Measurements from ENCODE around the gene IL10RB. TPM values are rescaled to one million over a fixed set of nuclear protein-coding genes. Genes with fewer than 3 reads are reported as not detected.
A peak's percentile ranks its signal among the peaks of the same experiment; 100 is the strongest.
"Not testable (repeated sequence)": the region's sequence is repeated elsewhere in the genome, so short reads cannot be mapped to it uniquely, and the experiment has no call there.

The IL10RB gene
- total and polyA plus RNA-seq, 2 of the 13 experiments (the other 11 are each of a cell fraction or from before 2014, with no cell fraction given), result 17.4 to 18.2 TPM

DNA sequence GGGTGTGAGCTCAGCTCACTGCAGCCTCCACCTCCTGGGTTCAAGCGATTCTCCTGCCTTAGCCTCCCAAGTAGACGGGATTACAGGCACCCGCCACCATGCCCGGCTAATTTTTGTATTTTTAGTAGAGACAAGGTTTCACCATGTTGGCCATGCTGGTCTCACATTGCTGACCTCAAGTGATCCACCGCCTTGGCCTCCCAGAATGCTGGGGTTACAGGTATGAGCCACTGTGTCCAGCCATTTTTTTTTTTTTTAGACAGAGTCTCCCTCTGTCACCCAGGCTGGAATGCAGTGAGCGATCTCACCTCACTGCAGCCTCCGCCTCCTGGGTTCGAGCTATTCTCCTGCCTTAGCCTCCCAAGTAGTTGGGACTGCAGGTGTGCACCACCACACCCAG lies 23.3 kb upstream of the IL10RB start:
- H3K4me2 ChIP-seq (ENCODE audit: low read depth, low read length); H2AFZ ChIP-seq (ENCODE audit: low read length); CTCF ChIA-PET (ENCODE audit: low intra/inter-chr PET ratio, low total read pairs); H3K79me2 ChIP-seq (ENCODE audit: insufficient read depth, low read length); H3K9me3 ChIP-seq (ENCODE audit: low read length); in situ Hi-C loops (cut with HindIII; ENCODE audit: extremely low pct_ligation_motif_present, low pct_unique_long_range_greater_than_20kb); ATAC-seq; H3K27me3 ChIP-seq (ENCODE audit: control insufficient read depth in 1 of 2, insufficient read depth in 2 of 2, low read length in 2 of 2); H3K9ac ChIP-seq (ENCODE audit: insufficient read depth, low read depth, low read length); H3K27ac ChIP-seq (ENCODE audit: extremely low read length, insufficient read depth, low read length); intact Hi-C loops (cut with micrococcal nuclease; ENCODE audit: unreplicated experiment); H3K4me3 ChIP-seq (replicated peaks in 1 of 3; ENCODE audit: insufficient read depth in 1 of 3, low read depth in 2 of 3, low read length in 3 of 3); FAIRE-seq; DNase-seq (ENCODE audit: low spot score); BruUV-seq (replicated peaks); H4K20me1 ChIP-seq (ENCODE audit: insufficient read depth, low read length): not testable (repeated sequence)
- peak; percentile 12; the same call in 1 of the 2 replicates for TF ChIP-seq ZNF460 (CRISPR knock-in tag; IDR thresholded peaks at IDR 0.05; ENCODE audit: borderline replicate concordance)
- Histone ChIP-seq H3K36me3 (replicated peaks in 1 of 2; ENCODE audit: control insufficient read depth in 1 of 2, insufficient read depth in 2 of 2, low read length in 2 of 2) (peaks cover 1 to 22% of the 10 kb centered on the region in 2 experiments), H3K4me1 (ENCODE audit: insufficient read depth, low read length) (peaks cover 24% of the 10 kb centered on the region)
- 99% methylated on average over 7 of the region's 8 CpGs for WGBS (ENCODE audit: low lambda C conversion rate)
- POLR2A ChIA-PET, result interaction anchor here (0.7 kb wide), 1 partner anchor 8 kb away, joined by 3 read pairs; no protein-coding TSS in a partner anchor

- DNase-seq (ENCODE audit: low spot score), result no peak
- Histone ChIP-seq H3K9ac (ENCODE audit: insufficient read depth, low read depth, low read length) (no peak overlapping the region), H3K4me2 (ENCODE audit: low read depth, low read length) (no peak overlapping the region), H3K27ac (ENCODE audit: extremely low read length, insufficient read depth, low read length) (peak overlapping the region; percentile 66), H3K4me3 (replicated peaks in 1 of 3; ENCODE audit: insufficient read depth in 1 of 3, low read depth in 2 of 3, low read length in 3 of 3) (no peak overlapping the region), H3K27me3 (ENCODE audit: control insufficient read depth in 1 of 2, insufficient read depth in 2 of 2, low read length in 2 of 2) (no peaks in the 10 kb centered on the region), H3K9me3 (ENCODE audit: low read length) (no peaks in the 10 kb centered on the region), H3K4me1 (ENCODE audit: insufficient read depth, low read length) (peaks cover 24% of the 10 kb centered on the region), H4K20me1 (ENCODE audit: insufficient read depth, low read length) (no peaks in the 10 kb centered on the region), H3K79me2 (ENCODE audit: insufficient read depth, low read length) (no peaks in the 10 kb centered on the region), H2AFZ (ENCODE audit: low read length) (no peak overlapping the region), H3K36me3 (replicated peaks in 1 of 2; ENCODE audit: control insufficient read depth in 1 of 2, insufficient read depth in 2 of 2, low read length in 2 of 2) (peaks cover 3 to 32% of the 10 kb centered on the region in 2 experiments)
- intact Hi-C loops (cut with micrococcal nuclease; ENCODE audit: unreplicated experiment), result no loop called here
- ChIA-PET POLR2A (no interaction called here), CTCF (ENCODE audit: low intra/inter-chr PET ratio, low total read pairs) (no interaction called here)
- in situ Hi-C loops (cut with HindIII; ENCODE audit: extremely low pct_ligation_motif_present, low pct_unique_long_range_greater_than_20kb), result no loop called here
- BruUV-seq (replicated peaks), result TSS peak; percentile 37
- WGBS (ENCODE audit: low lambda C conversion rate), result 97% methylated on average over 6 of the region's 6 CpGs
- no peak; the same call in 1 of the 3 replicates for ATAC-seq
- no peak for FAIRE-seq
- TF ChIP-seq ZBTB33 (CRISPR knock-in tag; IDR thresholded peaks at IDR 0.05), result no peak
- TF ChIP-seq, protein P1, sequence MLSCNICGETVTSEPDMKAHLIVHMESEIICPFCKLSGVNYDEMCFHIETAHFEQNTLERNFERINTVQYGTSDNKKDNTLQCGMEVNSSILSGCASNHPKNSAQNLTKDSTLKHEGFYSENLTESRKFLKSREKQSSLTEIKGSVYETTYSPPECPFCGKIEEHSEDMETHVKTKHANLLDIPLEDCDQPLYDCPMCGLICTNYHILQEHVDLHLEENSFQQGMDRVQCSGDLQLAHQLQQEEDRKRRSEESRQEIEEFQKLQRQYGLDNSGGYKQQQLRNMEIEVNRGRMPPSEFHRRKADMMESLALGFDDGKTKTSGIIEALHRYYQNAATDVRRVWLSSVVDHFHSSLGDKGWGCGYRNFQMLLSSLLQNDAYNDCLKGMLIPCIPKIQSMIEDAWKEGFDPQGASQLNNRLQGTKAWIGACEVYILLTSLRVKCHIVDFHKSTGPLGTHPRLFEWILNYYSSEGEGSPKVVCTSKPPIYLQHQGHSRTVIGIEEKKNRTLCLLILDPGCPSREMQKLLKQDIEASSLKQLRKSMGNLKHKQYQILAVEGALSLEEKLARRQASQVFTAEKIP (CRISPR knock-in tag; IDR thresholded peaks at IDR 0.05; ENCODE audit: borderline replicate concordance), result no peak
- TF ChIP-seq HINFP (CRISPR knock-in tag; IDR thresholded peaks at IDR 0.05; ENCODE audit: low read depth), result no peak
- no peak for TF ChIP-seq ZFP62 (CRISPR knock-in tag; IDR thresholded peaks at IDR 0.05)
- no peak for TF ChIP-seq MAZ (IDR thresholded peaks at IDR 0.05; ENCODE audit: borderline replicate concordance, low read depth, low read length)
- no peak for TF ChIP-seq MAZ (CRISPR knock-in tag; IDR thresholded peaks at IDR 0.05; ENCODE audit: low read depth)
- no peak for TF ChIP-seq SP140L (CRISPR knock-in tag; IDR thresholded peaks at IDR 0.05; ENCODE audit: borderline replicate concordance)
- no peak for TF ChIP-seq THRA (CRISPR knock-in tag; IDR thresholded peaks at IDR 0.05; ENCODE audit: borderline replicate concordance)
- TF ChIP-seq ZSCAN22 (CRISPR knock-in tag; IDR thresholded peaks at IDR 0.05), result no peak
These were observed 21.9 kb upstream of the IL10RB start for GRCh38 chr21:33244082-33244778.
